Measurements from ENCODE around the gene ZCCHC8.
A peak's percentile ranks its signal among the peaks of the same experiment; 100 is the strongest.
"Not testable (repeated sequence)": the region's sequence is repeated elsewhere in the genome, so short reads cannot be mapped to it uniquely, and the experiment has no call there.

The ZCCHC8 gene

DNA sequence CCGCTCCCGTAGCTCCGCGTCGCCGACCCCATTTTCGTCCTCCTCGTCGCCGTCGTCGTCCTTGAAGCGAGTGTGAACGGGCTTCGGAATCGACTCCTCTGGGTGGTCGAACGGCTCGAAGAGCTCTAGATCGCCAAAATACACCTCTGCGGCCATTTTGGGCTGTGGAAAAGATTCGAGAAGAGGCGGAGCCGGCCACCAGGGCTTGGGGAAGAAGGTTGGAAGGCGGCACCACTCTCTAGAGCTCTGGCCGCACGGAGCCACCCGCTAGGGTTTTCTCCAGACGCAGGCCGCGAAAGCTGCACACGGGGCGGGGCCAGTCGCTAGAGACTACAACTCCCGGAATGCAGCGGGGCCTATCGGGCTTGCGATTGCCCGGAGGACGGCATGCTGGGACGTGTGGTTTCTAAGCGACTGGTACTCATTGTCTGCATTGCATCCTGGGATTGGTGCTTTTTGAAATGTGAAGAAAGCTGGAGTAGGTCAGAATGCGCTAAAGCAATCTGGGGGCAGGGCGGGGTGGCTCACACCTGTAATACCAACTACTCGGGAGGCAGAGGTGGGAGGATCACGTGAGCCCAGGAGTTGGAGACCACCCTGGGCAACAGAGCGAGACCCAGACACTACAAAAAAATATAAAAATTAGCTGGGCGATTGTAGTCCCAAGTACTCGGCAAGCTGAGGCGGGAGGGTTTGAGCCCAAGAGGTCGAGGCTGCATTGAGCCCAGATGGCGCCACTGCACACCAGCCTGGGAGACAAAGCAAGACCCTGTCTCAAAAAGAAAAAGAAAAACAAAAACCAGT, at the start of gene ZCCHC8:
ZCCHC8 (minus strand) TSS at position 248 of the 804 bp plus-strand sequence; CDS start at position 156, 92 bp downstream.
- DNase-seq: peak; percentile 97

DNA sequence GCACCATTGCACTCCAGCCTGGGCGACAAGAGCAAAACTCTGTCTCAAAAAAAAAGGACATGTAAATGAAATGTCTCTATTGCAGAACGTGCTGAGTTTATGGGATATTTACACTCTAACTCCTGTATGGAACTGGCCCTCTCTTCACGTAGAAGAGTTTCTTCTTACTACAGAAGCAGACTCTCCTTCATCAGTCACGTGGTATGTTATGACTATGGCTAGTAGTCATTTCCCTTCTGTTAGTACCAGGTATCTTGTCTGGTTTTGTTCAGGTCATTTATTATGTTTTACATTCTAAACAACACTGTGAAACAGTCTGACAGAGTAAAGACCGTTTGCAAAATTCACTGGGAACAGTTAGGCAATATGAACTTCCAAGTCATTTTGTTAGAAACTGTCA, 46.6 kb upstream of the ZCCHC8 start:
- no peak for DNase-seq

DNA sequence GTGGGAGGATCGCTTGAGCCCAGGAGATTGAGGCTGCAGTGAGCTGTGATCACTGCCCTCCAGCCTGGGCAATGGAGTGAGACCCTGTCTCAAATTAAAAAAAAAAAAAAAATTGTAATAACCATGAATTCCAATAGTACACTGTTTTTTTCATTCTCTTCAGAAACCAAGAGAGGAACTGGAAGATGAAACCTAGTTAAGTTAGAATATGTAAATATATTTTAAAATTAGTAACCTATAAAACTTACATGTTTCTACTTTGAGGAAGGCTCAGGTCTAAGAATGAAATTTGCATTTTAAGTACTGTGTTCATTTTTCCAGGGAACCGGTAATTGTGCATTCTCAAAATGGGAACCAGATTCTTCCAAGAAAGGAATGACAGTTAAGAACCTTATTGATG, 45.1 kb upstream of the ZCCHC8 start:
- no peak for DNase-seq

DNA sequence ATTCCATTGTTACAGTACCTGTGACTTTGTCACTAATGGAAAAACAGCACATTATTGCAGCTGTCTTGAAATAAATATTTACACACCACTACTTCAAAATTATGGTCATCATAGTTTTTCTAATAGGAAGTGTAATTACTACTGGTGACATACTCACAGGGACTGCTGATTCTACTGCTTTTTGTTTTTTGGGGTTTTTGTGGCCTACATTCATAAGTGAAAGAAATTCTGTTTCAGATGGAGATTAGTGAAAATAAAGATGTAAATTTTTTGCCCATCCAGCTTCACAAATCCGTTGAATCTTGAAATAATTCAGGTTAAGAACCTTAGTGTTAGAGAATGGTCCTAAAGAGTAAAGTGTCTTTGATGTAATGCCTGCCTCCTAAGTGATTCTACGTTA, 43.8 kb upstream of the ZCCHC8 start:
- DNase-seq: no peak

DNA sequence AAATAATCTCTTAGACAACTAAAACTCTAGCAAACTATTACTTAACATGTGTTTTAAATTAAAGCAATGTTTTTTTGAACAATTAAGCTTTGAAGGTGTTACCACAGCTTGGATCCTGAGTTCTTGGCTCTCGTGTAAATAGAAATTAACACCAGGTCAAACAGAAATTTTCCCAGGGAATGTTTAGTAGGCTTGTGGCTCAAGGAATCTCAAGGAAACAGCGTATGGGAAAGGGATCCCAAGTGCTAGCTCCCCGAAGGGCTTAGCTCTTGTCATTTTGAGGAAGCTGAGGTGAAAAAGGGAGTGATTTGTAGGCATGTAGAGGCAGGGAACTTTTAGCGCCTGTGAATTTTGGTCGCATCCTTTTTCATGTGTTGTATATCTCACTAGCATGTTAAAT, 37.8 kb upstream of the ZCCHC8 start:
- DNase-seq: no peak

DNA sequence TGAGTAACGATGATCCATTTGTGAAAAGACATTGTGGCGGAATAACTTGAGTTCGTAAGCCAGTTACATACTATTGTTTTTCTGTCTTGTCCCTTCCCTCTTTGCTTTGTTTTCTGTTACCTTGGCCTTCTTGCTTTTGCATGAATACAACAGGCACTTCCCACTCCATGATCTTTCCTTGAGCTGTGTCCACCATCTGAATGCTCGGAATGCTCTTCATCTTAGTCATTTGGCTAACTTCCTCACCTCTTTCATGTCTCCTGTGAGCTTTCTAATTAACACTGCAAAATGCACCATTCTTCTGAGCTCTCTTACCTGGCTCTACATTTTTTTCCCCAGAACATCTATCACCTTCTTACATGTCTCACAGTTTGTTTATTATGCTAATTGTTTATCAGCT, 36.3 kb upstream of the ZCCHC8 start:
- no peak for DNase-seq

DNA sequence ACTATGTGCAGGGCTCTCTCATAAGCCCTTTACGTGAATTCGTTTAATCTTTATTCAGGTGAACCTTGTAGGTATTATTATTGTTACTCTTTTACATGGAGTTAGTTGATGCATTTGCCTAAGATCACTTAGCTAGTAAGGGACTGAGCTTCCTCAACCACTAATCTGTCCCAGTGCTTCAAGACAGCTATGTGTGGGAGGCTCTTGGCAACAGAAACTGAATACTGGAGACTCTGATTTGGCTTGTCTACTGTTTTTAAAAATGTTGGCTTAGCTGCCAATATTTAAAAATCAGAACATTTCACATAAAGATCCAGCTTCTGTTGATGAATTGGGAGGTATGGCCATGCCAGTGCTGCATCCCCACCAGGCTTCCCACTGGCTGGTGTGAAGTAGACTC, 33.1 kb upstream of the ZCCHC8 start:
- DNase-seq: no peak

DNA sequence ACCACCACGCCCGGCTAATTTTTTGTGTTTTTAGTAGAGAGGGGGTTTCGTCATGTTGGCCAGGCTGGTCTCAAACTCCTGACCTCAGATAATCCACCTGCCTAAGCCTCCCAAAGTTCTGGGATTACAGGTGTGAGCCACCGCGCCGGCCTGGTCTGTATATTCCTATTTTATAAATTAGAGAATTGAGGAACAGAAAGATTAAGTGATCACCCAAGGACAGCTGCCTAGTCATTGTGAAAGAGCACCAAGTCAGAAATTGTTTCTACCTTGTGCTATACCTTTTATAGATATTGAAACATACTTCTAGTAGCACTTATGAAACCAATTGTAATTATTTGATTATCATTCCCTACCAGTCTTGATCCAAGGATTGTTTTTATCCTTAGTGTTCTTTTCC, 28.3 kb upstream of the ZCCHC8 start:
- DNase-seq: no peak

DNA sequence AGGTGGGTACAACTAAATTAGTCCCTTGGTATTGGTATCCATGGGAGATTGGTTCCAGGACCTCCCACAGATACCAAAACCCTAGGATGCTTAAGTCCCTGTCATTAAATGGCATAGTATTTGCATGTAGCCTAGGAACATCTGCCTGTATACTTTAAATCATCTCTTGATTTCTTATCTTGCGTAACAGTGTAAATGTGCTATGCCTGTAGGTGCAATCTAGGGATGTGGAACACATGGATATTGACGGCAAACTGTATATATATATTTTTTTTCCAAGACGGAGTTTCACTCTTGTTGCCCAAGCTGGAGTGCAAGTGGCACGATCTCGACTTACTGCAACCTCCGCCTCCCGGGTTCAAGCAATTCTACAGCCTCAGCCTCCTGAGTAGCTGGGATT, 27.9 kb upstream of the ZCCHC8 start:
- no peak for DNase-seq

DNA sequence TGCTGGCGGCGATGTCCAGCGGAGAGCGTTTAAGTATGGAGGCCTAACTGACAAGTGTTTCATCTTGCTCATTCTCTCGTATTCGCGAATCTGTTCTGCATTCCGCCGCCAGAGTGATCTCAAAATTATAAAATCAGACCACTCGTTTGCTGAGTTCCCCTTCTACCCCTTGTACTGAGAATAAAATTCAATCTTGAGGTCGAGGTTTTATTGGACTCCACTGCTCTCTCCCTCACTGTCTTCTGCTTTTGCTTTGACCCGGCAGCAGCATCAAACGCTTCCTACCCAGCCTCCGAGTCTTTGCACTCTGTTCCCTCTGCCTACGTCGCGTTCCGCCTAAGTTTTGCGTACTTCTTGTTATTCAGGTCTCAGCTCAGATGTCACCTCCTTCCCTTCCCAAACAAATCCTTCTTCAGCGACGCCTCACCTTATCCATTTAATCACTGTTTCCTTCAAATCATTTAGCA, 26.8 kb upstream of the ZCCHC8 start:
- no peak for DNase-seq

DNA sequence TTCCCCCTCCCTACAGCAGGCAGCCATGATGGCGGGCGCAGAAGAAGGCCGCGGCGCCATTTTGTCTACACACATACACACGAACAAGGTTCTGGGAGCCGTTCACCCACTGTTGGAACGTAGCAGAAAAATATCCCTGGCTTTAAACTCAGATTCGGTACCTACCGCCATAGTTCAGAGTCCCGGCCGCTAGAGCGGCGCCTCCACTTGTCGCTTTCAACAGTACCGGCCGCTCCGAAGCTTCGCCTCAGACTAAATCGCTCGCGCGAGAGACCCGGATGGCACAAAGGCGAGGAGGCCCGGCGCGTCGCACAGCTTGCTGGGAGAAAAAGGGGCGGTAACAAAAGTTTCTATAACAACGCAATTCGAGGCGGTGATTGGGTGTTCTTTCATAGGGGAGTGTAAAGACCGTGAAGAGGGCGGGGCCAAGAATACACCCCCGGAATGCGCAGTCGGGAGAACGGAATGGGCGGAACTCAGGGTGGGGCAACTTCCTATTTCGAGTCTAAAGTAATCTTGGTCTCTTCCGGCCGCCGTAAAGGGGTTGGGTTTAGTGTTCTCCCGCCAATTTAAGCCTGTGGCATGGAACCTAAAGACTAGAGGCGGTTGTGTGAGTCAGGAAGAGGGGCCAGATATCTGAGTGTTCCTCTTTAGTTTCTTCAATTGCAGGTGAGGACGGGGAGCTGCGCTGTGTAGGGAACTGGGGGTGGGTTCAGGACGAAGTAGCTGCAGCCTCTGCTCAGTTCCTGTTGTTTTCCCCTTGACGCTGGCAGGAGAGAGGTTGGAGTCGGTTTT, 26.1 kb upstream of the ZCCHC8 start, which contains the start of the genes KNTC1 and RSRC2:
KNTC1 (plus strand) TSS at position 567 of the 795 bp plus-strand sequence. CDS start 2,815 bp downstream, outside the sequence.
RSRC2 (minus strand) TSS at position 254 of the 795 bp plus-strand sequence; CDS start at position 171, 83 bp downstream.
- DNase-seq: peak; percentile 97

DNA sequence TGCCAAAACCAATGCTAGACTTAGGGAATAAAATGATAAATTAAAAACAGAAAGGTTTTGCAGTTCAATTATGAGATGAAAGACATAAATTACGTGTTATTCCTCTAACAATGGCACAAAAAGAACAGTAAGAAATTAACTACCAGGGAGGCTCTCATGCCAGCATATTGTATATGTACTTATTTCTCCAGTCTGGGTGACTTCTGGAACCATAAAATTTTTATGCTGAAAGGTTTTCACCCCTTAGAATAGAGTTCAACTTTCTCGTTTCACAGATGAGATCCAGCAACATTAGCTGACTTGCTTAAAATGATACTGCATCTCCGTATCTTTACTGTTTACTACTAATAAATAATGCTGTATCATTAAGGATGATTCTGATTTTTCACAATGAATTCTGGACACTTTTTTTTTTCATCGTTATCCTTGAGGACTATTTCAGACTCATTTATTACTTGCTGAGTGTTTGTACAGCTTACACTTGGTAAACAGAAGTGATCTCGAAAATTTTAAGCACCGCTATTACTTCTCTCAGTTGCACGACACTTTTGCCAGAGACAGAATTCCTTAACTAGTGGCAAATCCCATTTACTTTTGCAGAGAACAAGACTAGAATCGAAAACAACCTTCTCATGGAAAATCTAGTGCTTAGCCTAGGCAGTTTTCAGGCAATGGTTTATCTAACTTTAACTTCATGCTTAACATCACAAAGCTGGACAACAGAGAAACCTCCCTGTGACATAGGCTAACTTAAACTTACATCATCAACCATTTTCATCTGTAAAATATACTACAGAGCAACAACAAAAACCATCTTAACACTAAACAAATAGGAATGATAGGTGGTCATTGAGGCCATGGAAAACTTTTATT, 23.4 kb upstream of the ZCCHC8 start:
- DNase-seq: no peak

DNA sequence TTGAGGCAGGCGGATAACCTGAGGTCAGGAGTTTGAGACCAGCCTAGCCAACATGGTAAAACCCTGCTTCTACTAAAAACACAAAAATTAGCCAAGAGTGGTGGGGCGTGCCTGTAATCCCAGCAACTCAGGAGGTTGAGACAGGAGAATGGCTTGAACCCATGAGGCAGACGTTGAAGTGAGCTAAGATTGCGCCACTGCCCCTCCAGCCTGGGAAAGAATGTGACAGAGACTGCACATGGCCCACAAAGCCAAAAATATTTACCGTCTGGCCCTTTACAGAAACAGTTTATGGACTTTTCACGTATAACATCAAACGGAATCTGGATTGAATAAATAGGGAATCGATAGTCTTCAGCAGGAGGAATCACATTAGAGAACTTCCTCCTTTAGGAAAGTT, 22.5 kb upstream of the ZCCHC8 start:
- no peak for DNase-seq

DNA sequence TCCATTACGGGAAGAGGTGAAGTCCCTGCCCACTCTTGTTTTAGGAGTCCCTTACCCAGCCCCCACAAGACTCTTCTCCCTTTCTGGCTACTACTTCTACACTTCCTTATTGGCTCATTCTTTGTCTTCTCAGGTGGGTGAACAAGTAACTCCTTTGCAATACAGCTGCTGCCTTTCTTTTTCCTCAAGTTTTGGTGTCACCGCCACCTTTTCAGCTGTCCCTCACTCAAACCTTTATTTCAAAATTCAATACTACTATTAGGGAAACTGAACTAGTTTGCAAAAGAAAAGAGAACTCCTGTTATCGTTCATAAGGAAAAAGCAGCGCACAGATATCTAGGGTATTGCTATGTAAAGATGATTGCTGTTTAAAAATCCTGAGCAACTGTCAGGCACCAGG, 19.9 kb upstream of the ZCCHC8 start:
- DNase-seq: no peak

DNA sequence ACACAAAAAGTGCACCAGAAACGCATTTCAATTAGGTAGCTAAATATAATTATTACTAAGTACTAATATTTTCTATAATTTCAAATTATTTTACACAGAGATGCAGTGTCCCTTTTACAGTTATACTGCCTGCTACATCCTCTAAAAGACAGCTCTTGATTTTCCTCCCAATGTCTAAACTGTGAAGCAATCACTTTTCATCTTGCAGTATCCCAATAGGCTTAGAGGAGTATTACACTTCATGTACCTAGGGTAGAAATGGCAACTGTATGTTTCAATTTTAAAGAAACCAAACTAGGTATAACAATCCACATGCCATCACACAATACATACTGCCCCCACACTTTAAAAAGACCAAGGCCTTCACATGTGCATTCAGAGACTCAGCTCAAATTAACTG, 18.7 kb upstream of the ZCCHC8 start:
- DNase-seq: no peak

DNA sequence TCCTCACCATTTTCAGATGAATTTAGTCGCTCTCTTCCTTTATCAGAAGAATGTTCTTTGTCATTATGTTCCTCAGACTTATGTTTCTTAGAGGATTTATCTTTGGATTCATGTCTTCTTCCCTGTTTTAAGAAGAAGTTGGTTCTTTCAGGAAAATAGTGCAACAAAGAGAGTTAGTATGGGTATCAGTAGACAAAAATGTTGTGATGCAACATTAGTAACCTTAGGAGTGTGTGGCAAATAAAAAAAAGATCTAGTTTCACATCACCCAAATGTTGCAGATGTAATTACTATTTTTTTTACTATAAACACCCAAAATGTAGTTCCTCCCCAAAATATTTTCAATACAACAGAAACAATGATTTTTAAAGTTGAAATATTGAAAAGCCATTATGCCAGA, 18.2 kb upstream of the ZCCHC8 start:
- DNase-seq: no peak

DNA sequence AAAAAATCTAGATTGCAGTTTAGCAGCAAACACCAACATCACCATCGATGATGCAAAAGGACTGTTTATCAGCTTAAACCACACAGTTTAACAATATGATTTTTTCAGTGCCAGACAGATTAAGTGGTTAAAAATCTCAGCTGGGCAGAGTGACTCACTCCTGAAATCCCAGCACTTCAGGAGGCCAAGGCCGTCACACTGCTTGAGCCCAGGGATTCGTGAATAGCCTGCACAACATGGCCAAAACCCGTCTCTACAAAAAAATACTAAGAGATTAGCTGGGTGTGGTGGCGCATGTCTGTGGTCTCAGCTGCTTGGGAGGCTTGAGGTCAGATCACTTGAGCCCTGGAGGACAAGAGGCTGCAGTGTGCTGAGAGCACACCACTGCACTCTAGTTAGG, 17.1 kb upstream of the ZCCHC8 start:
- no peak for DNase-seq

DNA sequence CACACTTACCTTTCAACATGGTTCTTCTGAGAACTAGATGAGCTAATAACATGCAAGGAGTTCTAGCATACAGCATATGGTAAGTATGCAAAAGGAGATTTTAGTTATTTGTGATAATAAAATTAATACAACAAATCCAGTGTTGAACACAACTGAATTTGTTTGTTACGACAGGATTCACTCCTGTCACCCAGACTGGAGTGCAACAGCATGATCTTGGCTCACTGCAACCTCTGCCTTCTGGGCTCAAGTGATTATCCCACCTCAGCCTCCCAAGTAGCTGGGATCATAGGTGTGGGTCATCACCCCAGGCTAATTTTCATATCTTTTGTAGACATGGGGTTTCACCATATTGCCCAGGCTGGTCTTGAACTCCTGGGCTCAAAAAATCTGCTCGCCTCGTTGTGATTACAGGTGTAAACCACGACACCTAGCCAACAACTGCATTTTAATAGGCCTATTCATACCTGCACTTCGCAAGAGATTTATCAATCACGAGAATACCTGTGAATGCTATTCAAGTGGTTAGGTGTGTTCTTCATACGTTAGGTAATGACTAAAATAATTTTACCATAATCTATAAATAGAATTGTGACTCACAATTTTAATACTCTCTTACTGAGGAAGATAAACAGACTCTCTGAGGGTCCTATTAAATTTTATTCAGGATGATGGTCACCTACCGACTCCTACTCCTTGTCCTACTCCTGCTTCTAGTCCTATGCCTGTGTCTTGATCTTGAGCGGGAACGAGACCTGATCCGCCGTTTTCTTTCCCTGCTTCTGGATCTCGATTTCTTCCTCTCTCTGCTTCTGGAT, 16.0 kb upstream of the ZCCHC8 start:
- DNase-seq: no peak

DNA sequence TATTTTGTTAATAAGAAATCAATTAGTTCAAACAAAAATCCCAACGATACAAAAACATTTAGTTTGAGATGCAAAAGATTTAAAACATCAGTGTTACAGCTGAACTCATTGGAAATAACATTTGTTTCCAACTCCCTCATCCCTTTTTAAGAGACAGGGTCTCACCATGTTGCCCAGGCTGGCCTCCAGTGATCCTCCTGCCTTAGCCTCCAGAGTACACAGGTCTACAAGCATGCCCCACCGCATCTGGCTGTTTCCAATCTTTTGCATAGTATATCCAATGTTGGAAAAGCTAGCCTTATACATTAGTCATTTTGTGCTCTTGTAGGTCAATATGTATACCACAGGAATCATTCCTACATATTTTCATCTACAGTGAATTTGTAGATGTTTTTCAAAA, 14.5 kb upstream of the ZCCHC8 start:
- no peak for DNase-seq

DNA sequence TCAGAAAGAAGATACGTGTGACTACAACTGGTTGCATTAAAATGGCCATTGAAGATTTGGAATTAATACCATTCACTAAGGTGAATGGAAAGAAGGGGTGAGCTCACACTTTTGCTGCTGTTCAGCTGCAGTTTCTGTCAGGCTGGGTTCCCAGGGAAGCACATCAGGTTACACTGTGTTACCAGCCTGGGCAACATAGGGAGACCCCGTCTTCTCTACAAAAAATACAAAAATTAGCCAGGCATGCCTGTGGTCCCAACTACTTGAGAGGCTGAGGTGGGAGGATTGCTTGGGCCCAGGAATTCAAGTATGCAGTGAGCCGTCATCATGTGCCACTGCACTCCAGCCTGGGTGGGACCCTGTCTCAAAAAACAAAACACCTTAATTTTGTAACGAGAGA, 12.9 kb upstream of the ZCCHC8 start:
- DNase-seq: no peak

DNA sequence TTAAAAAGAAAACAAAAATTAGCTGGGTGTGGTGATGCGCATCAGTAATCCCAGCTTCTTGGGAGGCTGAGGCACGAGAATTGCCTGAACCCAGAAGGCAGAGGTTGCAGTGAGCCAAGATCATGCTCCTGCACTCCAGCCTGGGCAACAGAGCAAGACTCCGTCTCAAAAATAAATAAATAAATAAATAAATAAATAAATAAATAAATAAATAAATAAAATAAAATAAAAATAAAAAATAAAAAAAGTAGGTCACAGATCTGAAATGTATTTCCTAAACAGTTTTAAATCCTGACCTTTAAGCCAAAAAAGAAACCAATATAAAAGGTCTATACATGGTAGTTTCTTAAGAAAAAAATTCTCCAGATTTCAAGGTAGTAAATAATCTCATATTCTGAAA, 12.3 kb upstream of the ZCCHC8 start:
- DNase-seq: not testable (repeated sequence)

DNA sequence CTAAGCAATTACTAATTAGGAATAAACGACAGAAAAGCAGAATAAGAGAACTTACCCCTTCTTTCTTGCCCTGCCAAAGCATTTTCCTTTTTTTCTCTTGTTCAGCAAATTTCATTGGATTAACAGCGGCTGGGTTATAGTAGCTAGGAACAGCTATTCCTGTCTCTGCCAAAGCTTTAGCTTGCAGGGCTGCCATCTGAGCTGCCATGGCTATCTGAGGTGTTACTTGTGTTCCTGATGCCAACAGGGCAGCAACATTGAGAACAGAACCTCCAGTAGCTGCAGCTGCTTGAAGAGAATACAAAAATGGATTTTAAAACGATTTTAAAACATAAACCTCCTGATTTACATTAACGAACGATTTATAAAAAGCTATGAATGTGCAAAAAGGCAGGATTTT, 7.4 kb upstream of the ZCCHC8 start:
- no peak for DNase-seq
